DOHH2 (cell line): ENCODE data around the gene FYCO1.

ENCODE experiments used
- EZH2phosphoT487 ChIP-seq: fragments of 200-600 bp; sonication (generic); IDR thresholded peaks from 2 replicates; pipeline ENCODE4 v1.6.1; 2017; ENCODE audit warnings: borderline replicate concordance, mild to moderate bottlenecking, antibody characterized with exemption, low read length, moderate library complexity, mixed read lengths
- TF ChIP-seq, protein P1 (sequence below): fragments of 200-600 bp; sonication (generic); IDR thresholded peaks from one replicate; pipeline ENCODE4 v1.5.1; 2014; ENCODE audit warnings: antibody characterized with exemption, mild to moderate bottlenecking, low read depth, low read length; ENCODE audit not compliant: poor library complexity, severe bottlenecking

DNA sequence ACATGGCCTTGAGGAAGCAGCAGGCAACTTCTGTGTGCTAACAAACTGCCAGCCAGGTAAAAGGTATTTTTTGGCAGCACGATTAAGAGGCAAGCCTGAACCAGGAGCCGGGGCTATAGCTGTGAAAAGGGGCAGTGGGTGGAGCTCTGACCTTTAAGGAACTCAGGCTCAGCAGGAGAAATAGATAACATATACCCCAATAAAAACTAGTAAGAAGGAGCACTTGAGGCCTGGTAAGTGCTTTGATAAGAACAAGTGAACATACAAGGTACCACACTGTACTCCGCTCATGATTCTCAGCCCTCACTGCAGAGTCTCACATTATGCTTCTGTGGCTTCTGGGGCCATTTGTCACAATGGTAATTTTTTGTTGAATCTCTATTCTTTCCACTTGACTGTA, 5.4 kb downstream of the FYCO1 start:
- TF ChIP-seq, protein P1, sequence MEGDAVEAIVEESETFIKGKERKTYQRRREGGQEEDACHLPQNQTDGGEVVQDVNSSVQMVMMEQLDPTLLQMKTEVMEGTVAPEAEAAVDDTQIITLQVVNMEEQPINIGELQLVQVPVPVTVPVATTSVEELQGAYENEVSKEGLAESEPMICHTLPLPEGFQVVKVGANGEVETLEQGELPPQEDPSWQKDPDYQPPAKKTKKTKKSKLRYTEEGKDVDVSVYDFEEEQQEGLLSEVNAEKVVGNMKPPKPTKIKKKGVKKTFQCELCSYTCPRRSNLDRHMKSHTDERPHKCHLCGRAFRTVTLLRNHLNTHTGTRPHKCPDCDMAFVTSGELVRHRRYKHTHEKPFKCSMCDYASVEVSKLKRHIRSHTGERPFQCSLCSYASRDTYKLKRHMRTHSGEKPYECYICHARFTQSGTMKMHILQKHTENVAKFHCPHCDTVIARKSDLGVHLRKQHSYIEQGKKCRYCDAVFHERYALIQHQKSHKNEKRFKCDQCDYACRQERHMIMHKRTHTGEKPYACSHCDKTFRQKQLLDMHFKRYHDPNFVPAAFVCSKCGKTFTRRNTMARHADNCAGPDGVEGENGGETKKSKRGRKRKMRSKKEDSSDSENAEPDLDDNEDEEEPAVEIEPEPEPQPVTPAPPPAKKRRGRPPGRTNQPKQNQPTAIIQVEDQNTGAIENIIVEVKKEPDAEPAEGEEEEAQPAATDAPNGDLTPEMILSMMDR: no peak
- TF ChIP-seq EZH2phosphoT487: no peak
